HG03571 (cell line): ENCODE results near the gene MAP1LC3A.

Source experiments
- ATAC-seq: cut with Tn5 transposase; IDR thresholded peaks from one replicate; pipeline ENCODE4 v1.9.1; 2021; ENCODE audit not compliant: unreplicated experiment

Gene MAP1LC3A

GRCh38 chr20:34528921-34529297 lies 29.6 kb upstream of the MAP1LC3A start:
- ATAC-seq: no peak

DNA sequence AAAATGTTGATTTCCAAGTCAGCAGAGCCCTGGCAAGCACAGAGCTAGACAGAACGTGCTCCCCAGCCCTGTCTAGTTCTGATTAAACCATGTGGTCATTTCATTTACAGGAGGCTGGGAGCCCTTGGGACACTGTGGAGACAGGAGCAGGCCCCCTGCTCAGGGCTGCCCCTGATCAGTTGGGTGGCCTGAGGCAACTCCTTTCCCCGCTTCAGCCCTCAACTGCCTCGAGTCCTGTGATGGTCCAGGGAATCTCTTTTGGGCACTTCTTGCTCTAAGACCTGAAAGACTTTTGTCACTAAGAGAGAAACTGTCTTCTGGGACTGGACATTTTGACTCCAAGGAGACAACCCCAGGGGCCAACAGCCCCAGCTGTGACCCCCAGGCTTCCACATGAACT lies 28.8 kb upstream of the MAP1LC3A start:
- no peak for ATAC-seq

- no peak for ATAC-seq
Observed at GRCh38 chr20:34530342-34530741, 28.2 kb upstream of the MAP1LC3A start.

DNA sequence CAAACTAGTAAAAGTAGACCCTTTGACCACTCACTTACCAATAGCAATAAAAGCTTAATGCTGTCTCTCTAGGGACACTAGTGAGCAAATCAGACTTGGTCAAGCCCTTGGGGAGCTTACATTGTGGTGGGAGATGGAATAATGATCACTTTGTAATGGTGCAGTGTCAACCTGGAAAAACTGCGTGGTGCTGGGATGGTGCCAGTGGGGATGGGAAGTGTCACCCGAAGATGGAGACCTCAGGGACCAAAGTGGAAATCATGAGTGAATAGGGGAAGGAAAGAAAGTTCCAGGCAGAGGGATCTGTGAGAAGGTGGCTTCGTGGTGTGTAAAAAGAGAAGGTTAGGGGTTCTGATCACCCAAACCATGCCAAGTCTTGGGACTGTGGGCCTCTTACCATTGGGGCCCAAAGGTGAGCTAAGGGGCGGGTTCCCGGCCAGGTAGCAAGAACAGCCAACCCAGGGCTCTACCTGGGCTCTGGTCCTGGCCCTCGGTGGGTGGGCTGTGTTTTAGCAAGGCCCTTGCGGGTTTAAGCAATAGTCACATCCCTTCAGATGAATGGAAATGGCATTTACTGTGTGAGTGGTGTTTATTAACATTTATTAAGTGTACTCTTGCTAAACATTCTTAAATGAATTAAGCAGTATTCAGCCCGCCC lies 26.8 kb upstream of the MAP1LC3A start:
- no peak for ATAC-seq

DNA sequence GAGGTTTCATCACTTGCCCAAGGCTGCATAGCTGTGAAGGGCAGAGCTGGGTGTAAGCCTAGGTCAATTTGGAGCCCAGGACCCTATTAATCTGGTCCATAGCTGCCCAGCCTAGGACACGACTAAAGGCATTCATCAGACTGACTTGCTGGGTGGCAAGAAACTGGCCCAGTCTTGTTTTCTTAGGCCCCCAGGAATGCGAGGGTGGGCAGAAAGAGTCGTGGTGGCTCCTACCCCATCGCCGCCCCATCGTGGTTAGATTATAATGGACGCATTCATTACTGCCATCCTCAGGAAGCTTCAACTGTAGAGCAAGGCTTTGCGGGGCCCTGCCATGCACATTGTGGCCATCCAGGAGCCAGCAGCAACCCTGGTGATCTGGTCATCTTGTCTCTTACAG lies 26.2 kb upstream of the MAP1LC3A start:
- no peak for ATAC-seq

DNA sequence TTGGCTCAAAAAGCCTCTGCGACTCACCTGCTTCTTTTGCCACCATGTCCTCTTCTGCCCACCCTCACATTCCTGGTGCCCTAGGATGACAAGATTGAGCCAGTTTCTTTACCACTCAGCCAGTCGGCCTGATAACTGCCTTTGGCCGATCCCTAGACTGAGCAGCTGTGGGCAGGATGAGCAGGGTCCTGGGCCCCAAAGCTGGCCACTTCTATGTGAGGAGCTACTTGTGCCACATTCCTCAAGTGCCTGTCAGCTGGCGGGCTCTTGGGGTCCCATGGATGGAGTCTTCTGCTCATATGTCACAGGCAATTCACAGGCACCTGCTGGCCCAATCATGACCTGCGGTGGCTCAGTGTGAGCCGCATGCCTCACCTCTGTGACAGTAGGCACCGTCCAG lies 25.8 kb upstream of the MAP1LC3A start:
- no peak for ATAC-seq

- no peak for ATAC-seq
Observed at GRCh38 chr20:34534391-34535165, 23.9 kb upstream of the MAP1LC3A start.

GRCh38 chr20:34535301-34535840 lies 23.1 kb upstream of the MAP1LC3A start:
- no peak for ATAC-seq

DNA sequence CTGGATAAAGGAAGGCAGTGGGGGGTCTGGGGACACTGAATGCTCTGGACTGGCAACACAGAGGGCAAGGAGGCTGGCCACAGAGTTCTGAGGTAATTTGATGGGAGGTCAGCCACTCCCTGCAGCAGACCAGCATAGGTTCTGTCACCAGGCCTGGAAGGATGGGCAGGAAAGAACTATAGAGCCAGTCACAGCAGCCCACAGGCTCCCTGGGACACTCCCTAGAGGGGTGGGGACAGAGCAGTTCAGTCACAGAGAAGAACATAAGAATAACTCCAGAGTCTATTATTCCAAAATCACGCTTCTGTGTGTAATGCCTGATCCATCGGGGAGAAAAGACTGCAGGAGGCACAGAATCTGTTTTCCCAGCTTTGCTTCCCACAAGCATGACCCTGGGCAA lies 22.7 kb upstream of the MAP1LC3A start:
- no peak for ATAC-seq

GRCh38 chr20:34536798-34537394 lies 21.6 kb upstream of the MAP1LC3A start:
- no peak for ATAC-seq

DNA sequence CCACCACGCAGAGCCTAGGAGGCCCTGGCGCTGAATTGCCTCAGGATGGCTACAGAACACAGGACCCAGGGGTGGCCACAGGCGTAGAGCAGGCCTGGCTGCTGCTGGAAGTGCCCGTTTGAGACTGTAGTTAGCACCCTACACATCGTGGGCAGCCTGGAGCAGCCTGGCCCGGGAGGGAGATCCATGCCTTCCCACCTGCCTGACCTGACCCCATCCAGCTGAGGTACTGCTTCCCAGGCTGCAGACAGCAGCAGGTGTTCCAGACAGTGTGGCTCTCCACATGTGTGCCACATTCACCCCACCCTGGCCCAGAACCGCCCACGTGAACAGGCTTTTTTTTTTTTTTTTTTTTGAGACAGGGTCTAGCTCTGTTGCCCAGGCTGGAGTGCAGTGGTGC lies 20.9 kb upstream of the MAP1LC3A start:
- no peak for ATAC-seq

DNA sequence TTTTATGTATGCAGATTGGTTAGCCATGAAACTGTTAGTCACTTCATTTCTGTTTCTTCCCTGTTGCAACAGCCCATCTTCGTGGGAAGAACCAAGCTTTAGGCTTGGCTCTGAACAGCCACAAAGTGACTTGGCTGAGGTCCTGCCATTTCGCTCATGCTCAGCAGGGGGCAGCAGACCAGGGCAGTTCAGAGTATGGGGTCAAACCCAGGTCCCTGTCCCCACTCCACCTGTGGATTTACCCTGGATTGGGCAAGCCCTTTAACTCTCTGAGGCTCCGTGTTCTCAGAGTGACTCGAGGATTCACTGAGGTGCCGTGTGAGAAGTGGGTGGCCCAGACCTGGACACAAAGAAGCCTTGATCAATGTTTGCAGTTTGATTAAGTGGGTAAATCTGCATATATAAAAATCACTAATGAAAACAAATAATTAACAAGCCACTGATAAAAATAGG lies 19.8 kb upstream of the MAP1LC3A start:
- ATAC-seq: no peak

DNA sequence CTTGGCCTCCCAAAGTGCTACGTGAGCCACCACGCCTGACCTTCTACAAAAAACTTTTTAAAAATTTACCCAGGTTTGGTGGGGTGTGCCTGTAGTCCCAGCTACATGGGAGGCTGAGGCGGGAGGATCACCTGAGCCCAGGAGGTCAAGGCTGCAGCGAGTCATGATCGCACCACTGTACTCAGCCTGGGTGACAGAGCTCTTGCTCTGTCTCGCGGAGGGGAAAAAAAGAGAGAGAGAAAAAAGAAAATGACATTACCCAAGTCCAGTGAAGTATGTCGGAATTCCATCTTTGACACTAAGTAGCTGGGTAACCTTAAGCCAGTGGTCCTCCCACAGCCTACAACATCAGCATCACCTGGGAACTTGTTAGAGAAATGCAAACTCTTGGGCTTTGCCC lies 18.8 kb upstream of the MAP1LC3A start:
- ATAC-seq: no peak

DNA sequence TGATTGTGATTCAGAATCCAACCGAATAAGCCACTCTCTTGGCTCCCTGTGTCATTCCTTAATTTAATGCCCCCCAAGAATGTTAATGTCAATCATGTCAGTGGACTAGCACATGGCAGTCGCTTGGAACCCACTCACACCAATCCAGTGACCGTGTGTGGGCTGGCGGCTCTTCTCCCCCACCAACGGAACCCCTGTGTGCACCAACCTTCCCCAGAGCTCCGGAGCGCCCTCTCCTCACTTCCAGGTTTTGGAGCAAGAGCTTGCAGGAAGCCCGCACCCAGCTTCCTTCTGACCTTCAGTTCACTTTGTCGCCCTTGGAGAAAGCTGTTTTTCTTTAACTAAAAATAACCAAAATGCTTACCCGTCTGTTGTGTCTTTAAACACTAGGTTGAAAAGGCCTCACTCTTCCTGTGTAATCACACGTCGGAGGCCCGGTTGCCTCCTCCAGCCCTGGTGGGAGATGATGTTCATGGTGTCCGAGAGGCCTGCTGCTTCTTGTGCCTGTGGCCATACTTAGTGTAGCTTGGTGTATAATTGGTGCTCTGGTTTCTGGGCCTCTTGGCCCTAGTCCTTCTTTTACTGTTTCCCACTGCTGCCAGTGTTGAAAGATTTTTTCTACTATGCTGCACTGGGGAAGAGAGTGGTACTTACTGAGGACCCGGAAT lies 17.8 kb upstream of the MAP1LC3A start:
- no peak for ATAC-seq

GRCh38 chr20:34541264-34541901 lies 17.1 kb upstream of the MAP1LC3A start:
- no peak for ATAC-seq

DNA sequence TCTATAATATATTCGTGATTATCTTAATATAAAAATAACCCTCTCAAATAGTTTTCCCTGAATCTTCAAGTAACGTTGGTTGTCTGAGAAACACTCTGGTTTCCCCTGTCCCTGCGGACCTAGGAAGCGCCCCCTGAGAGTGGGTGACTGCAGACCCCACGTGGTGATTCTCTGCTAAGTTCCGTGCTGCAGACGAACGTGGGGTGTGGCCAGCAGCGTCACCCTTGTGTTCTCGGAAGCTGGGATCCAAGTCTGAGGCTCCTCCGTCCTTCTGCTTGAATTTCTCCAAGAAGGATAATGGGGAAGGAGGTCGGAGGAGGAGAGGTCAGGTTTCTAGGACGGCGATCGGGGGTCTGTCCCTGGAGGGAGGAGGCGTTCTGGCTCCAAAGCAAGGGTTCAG lies 16.6 kb upstream of the MAP1LC3A start:
- no peak for ATAC-seq

DNA sequence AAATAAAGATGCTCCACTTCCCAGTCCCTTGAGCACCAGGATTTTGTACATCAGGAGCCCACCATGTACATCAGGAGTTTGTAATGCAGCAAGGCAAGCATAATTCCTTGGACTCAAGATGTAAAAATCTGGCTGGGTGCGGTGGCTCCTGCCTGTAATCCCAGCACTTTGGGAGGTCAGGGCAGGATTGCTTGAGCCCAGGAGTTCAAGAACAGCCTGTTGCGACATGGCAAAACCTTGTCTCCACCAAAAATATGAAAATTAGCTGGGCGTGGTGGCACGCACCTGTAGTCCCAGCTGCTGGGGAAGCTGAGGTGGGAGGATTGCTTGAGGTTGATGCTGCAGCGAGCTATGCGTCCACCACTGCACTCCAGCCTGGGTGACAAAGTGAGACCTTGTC lies 16.1 kb upstream of the MAP1LC3A start:
- no peak for ATAC-seq

GRCh38 chr20:34543463-34544056 lies 15.0 kb upstream of the MAP1LC3A start:
- no peak for ATAC-seq

DNA sequence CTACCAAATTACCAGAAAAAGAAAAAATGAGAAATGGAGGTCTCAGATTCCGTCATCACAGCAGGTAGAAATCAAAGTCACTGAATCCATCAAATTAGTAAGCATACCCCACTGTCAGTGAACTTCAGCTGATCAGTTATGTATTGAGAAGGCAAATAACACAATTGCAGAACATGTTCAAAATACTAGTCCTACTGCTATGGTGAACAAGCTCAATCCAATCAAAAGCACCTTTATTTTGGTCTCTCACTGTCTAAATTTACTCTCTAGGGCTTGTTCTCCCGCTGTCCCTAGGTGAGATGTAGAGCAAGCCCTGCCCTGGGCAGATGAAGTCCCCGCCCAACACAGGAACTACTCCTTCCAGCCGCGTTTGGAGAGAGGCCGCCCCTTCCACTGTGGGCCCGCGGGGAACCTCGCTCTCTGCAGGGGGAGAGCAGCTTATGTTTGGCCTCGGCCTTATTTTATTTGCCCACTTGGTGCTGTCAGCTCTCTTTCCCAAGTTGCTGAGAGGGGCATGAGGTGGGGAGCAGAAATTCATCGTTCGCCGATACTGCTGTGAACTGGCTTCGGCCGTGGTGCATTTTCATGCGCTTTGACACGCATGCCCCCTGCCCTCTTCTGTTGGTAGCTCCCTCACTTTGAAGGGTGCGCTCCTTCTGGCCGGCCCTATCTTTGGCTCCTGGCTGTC lies 14.3 kb upstream of the MAP1LC3A start:
- no peak for ATAC-seq

- no peak for ATAC-seq
Observed at GRCh38 chr20:34546751-34547181, 11.8 kb upstream of the MAP1LC3A start.
